ENCODE measurements around the gene COP1. TPM values are rescaled to one million over a fixed set of nuclear protein-coding genes. Genes with fewer than 3 reads are reported as not detected.

The COP1 gene
- total and polyA plus RNA-seq, 2 of the 4 experiments (the other 2 are of a cell fraction), result 17.8 to 35.0 TPM

- H3K27ac ChIP-seq (ENCODE audit: insufficient read depth, low read length), result no peak overlapping the region
Measured at GRCh38 chr1:176243746-176244145, 36.7 kb upstream of the COP1 start.

More at GRCh38 chr1:176243746-176244145, 36.7 kb upstream of the COP1 start:
- BruUV-seq (replicated peaks), result no TSS peak
- no peak overlapping the region for H4K8ac ChIP-seq (ENCODE audit: low read depth in 2 of 2, low read length in 2 of 2)
- ATAC-seq (ENCODE audit: low read depth), result no peak
- H2BK15ac ChIP-seq (ENCODE audit: low read depth, low read length), result no peak overlapping the region
- H2BK5ac ChIP-seq (ENCODE audit: low read depth, low read length, poor library complexity, severe bottlenecking), result no peak overlapping the region
- H4K20me1 ChIP-seq (ENCODE audit: insufficient read depth, low read length), result no peaks in the 10 kb centered on the region
- no peak overlapping the region for H3K4ac ChIP-seq (ENCODE audit: low read depth, low read length)
- no peak overlapping the region for H3K23ac ChIP-seq (ENCODE audit: low read depth, low read length)
- H3K36me3 ChIP-seq (ENCODE audit: control insufficient read depth, insufficient read depth, low read length), result no peaks in the 10 kb centered on the region
- H3K18ac ChIP-seq (ENCODE audit: low read depth, low read length), result no peak overlapping the region; the same call in 1 of the 2 replicates
- H4K91ac ChIP-seq (ENCODE audit: insufficient read depth, low read depth, low read length), result no peak overlapping the region
- WGBS, 2 experiments (ENCODE audit: extremely low coverage in 2 of 2, insufficient read length in 1 of 2), result no CpG with 5 or more reads among the region's 2 CpGs
- H3K79me1 ChIP-seq (ENCODE audit: low read depth in 1 of 2, low read length in 2 of 2), result no peaks in the 10 kb centered on the region
- dilution Hi-C loops (cut with HindIII; ENCODE audit: low sequenced_read_pairs, unreplicated experiment) (no loop called here), intact Hi-C loops (cut with micrococcal nuclease) (no loop called here), in situ Hi-C loops (cut with MboI; ENCODE audit: low sequenced_read_pairs) (no loop called here)
- H3K9me3 ChIP-seq (ENCODE audit: control insufficient read depth, insufficient read depth, low read length), result no peaks in the 10 kb centered on the region
- peak; percentile 62 for DNase-seq
- TF ChIP-seq CHD1 (IDR thresholded peaks at IDR 0.05; ENCODE audit: low read depth, low read length) (no peak), POLR2A (IDR thresholded peaks at IDR 0.05; ENCODE audit: low read depth, low read length) (no peak)
- CTCF ChIA-PET, result no interaction called here
- H2BK120ac ChIP-seq (ENCODE audit: low read depth, low read length), result no peak overlapping the region
- no peak overlapping the region for H2BK20ac ChIP-seq (ENCODE audit: low read depth, low read length)
- H2AFZ ChIP-seq (replicated peaks; ENCODE audit: low read length, poor library complexity), result no peak overlapping the region
- no peak overlapping the region for H2AK9ac ChIP-seq (replicated peaks; ENCODE audit: low read depth, low read length, poor library complexity)
- H3K9ac ChIP-seq (ENCODE audit: low read depth, low read length), result no peak overlapping the region
- H3K9me1 ChIP-seq (ENCODE audit: insufficient read depth, low read length), result no peaks in the 10 kb centered on the region
- no peaks in the 10 kb centered on the region for H3K27me3 ChIP-seq (ENCODE audit: control insufficient read depth, insufficient read depth, low read length)
- no peak overlapping the region for H3K56ac ChIP-seq (ENCODE audit: extremely low read depth, insufficient read depth, low read length)
- no peak overlapping the region for H4K5ac ChIP-seq (ENCODE audit: low read depth, low read length)
- no peak overlapping the region for H2AK5ac ChIP-seq (ENCODE audit: low read depth, low read length)
- POLR2A ChIA-PET (ENCODE audit: unreplicated experiment), result no interaction called here
- no peak overlapping the region for H3K4me3 ChIP-seq (ENCODE audit: insufficient read depth, low read depth, low read length)
- peaks cover 3% of the 10 kb centered on the region; the same call in 1 of the 2 replicates for H3K4me1 ChIP-seq (ENCODE audit: control insufficient read depth, insufficient read depth, low read length)
- no peak overlapping the region for H3K14ac ChIP-seq (replicated peaks; ENCODE audit: low read depth, low read length)
- no peak overlapping the region for H3K4me2 ChIP-seq (ENCODE audit: low read depth, low read length)

Data from IMR-90 (cell line).